HG02840 (cell line): ENCODE measurements around the gene SRPK2.
"Not testable (repeated sequence)": the region's sequence is repeated elsewhere in the genome, so short reads cannot be mapped to it uniquely, and the experiment has no call there.

Experiments
- ATAC-seq: cut with Tn5 transposase; IDR thresholded peaks from one replicate; pipeline ENCODE4 v1.9.1; 2021; ENCODE audit warnings: mild to moderate bottlenecking, moderate library complexity, moderate number of reproducible peaks; ENCODE audit not compliant: unreplicated experiment, low FRiP score

The SRPK2 gene

GRCh38 chr7:105388356-105389087 is at the start of gene SRPK2:
TSS of gene SRPK2 (minus strand) at chr7:105388921.
- peak; percentile 66 for ATAC-seq

DNA sequence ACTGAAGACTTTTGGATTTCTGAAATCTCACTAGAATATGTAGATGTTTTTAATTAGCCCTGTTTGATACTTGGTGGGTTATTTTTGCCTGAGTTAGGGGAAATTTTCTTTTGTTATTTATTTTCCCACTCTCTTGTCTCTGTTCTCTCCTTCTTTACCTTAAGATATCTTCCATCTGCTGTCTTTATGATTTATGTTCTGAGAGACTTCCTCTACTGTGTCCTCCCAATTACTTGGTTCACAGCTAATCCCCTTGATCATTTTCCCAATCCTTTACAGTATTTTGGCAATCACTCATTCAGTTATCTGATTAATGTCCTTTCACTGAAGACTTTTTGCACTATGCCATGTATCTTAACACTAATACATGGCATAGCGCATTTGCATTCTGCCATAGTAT is 49.5 kb upstream of the SRPK2 start:
- ATAC-seq: no peak

- not testable (repeated sequence) for ATAC-seq
Observed at GRCh38 chr7:105437356-105437755, 48.6 kb upstream of the SRPK2 start.

DNA sequence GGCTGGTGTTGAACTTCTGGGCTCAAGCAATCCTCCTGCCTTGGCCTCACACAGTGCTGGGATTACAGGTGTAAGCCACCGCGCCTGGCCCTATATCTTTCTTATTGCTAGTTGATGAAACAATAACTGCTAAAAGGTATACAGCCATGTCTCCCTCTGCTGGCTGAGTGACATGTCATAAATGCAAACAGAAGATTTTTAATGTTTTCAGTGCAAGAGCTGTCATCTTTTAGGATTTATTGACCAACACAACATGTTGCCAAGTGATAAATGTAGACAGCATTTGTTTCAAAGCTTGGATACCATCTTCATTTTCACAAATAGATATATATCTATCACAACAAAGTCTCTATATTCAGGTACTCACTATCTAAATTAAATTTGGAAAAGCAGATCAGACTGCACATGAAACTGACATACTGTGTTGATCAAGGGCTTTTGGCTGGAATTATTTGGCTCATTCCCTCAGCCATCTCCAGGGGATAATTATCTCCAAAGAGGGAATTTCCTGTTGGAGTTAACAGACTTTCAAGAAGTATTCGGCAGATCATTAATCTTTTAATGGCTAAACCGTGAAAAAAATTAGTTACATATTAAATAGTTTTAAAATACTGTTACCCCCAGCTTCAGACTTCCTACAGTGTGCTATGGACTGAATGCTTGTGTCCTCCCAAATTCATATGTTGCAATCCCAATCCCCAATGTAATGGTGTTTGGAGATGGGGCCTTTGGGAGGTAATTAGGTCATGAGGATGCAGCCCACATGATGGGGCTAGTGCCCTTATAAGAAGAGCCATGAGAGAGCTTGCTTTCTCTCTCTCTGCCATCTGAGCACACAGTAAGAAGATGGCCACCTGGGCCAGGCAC is 41.3 kb upstream of the SRPK2 start:
- ATAC-seq: no peak

- ATAC-seq: no peak
Observed at GRCh38 chr7:105426606-105427146, 38.0 kb upstream of the SRPK2 start.

DNA sequence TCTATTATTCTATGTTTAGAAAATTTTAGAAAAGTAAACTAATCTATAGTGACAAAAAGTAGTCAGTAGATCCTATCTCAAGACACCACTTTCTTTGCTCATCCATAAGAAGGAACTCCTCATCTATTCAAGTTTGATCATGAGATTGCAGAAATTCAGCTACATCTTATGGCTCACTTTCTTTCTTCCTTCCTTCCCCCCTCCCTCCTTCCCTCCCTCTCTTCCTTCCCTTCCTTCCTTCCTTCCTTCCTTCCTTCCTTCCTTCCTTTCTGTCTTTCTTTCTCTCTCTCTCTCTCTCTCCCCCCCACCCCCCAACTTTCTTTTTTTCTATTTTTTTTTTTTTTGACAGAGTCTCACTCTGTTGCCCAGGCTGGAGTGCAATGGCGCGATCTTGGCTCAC is 35.3 kb upstream of the SRPK2 start:
- no peak for ATAC-seq

GRCh38 chr7:105413887-105414437 is 25.2 kb upstream of the SRPK2 start:
- no peak for ATAC-seq

DNA sequence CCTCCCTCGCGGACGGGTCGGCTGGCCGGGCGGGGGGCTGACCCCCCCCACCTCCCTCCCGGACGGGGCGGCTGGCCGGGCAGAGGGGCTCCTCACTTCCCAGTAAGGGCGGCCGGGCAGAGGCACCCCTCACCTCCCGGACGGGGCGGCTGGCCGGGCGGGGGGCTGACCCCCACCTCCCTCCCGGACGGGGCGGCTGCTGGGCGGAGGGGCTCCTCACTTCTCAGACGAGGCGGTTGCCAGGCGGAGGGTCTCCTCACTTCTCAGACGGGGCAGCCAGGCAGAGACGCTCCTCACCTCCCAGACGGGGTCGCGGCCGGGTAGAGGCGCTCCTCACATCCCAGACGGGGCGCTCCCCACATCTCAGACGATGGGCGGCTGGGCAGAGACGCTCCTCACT is 22.1 kb upstream of the SRPK2 start:
- ATAC-seq: not testable (repeated sequence)

DNA sequence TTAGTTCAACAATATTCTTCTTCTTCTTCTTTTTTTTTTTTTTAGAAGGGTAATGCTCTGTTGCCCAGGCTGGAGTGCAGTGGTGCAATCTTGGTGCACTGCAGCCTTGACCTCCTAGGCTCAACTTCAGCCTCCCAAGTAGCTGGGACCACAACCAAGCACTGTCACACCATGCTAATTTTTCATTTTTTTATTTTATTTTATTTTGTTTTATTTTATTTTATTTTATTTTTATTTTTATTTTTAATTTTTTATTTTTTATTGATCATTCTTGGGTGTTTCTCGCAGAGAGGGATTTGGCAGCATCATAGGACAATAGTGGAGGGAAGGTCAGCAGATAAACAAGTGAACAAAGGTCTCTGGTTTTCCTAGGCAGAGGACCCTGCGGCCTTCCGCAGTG is 21.1 kb upstream of the SRPK2 start:
- ATAC-seq: not testable (repeated sequence)

DNA sequence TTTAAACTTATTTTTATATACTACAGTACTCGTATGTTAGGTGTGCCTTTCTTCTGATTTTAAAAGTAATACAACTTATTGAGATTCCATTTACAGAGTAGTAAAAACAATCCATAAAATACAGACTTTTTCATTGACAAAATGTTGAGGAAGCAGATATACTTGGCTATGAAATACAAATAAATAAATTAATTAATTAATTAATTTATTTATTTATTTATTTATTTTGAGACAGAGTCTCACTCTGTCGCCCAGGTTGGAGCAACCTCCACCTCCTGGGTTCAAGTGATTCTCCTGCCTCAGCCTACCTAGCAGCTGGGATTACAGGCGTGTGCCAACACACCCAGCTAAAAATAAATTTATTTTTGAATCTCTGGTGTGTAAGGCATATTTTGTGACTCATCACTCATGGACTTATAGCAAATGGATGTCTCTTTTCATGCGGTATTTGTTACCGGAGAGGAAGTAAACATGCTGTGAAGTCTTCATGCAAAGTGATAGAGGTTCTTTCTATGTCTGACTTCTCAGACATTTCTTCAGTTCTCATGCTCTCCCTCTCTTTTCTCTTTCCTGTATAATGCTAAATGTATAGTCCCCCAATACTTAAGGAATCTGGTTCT is 20.2 kb upstream of the SRPK2 start:
- no peak for ATAC-seq

DNA sequence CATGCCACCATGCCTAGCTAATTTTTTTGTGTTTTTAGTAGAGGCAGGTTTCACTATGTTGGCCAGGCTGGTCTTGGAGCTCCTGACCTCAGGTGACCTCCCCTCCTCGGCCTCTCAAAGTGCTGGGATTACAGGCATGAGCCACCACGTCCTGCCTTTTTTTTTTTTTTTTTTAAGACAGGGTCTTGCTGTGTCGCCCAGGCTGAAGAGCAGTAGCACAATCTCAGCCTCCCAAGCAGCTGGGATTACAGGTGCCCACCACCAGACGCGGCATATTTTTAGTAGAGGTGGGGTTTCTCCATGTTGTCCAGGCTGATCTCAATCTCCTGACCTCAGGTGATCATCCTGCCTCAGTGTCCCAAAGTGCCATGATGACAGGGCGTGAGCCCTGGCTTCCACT is 14.4 kb upstream of the SRPK2 start:
- ATAC-seq: no peak

DNA sequence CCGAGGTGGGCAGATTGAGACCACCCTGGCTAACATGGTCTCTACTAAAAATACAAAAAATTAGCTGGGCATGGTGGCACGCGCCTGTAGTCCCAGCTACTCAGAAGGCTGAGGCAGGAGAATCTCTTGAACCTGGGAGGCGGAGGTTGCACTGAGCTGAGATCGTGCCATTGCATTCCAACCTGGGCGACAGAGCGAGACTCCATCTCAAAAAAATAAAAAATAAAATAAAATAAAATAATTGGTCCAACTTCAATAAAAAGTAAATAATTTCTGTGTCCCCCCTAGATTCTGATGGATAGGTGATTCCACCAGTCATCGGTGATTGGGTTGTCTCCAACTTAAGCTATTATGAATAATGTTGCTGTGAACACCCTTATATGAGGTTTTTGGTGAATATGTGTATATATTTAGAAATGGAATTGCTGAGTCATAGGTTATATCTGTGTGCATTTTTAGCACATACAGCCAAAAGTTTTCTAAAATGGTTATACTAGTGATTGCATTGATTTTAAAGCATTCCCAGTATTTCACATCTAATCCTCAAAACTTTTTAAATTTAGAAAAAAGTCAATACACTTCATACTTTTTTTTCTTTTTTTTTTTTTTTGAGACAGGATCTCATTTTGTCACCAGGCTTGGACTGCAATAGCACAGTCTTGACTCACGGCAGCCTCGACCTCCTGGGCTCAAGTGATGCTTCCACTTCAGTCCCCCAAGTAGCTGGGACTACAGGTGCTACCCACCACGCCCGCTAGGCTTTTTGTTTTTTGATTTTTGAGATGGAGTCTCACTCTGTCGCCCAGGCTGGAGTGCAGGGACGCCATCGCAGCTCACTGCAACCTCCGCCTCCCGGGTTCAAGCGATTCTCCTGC is 13.7 kb upstream of the SRPK2 start:
- no peak for ATAC-seq

GRCh38 chr7:105399043-105399725 is 10.5 kb upstream of the SRPK2 start:
- ATAC-seq: no peak

- ATAC-seq: no peak
Observed at GRCh38 chr7:105396566-105396965, 7.8 kb upstream of the SRPK2 start.

DNA sequence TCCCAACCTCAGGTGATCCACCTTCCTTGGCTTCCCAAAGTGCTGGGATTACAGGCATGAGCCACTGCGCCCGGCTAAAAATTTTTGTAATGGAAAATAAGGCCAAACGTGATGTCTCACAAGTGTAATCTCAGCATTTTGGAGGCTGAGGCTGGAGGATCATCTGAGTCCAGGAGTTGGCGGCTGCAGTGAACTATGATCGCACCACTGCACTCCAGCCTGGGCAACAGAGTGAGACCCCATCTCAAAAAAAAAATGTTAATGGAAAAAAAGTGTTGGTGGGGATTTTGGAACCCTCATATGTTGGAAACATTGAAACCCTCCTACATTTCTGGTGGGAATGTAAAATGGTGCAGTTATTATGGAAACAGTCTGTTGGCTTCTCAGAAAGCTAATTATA is 2.7 kb upstream of the SRPK2 start:
- no peak for ATAC-seq

GRCh38 chr7:105389889-105390288 is 1.2 kb upstream of the SRPK2 start:
- ATAC-seq: no peak

- peak; percentile 8 for ATAC-seq
Observed at GRCh38 chr7:105389088-105389650, 448 bp upstream of the SRPK2 start.

- ATAC-seq: peak; percentile 37
Observed at GRCh38 chr7:105387508-105388355, 989 bp downstream of the SRPK2 start.
